Esophagus (tissue), 2 donors: ENCODE data around the gene DTNB. TPM values are rescaled to one million over a fixed set of nuclear protein-coding genes. Genes with fewer than 3 reads are reported as not detected.
"Not testable (repeated sequence)": the region's sequence is repeated elsewhere in the genome, so short reads cannot be mapped to it uniquely, and the experiment has no call there.

Experiments
- H3K27ac ChIP-seq, 2 donors: one replicate each; pipeline ENCODE4 v1.5.1; 2013; ENCODE audit warnings: low read depth in 2 of 2, mild to moderate bottlenecking in 2 of 2, inconsistent platforms in 1 of 2, low read length in 1 of 2, moderate library complexity in 1 of 2
- H3K27me3 ChIP-seq, 2 donors: one replicate each; pipeline ENCODE4 v1.6.1; 2013; ENCODE audit warnings: low read length in 2 of 2, control low read depth in 1 of 2, mild to moderate bottlenecking in 1 of 2; ENCODE audit not compliant: insufficient read depth in 2 of 2, control insufficient read depth in 1 of 2
- H3K36me3 ChIP-seq, 2 donors: one replicate each; pipeline ENCODE4 v1.6.1; 2013; ENCODE audit warnings: low read length in 1 of 2; ENCODE audit not compliant: control insufficient read depth in 2 of 2, insufficient read depth in 2 of 2
- H3K4me1 ChIP-seq, 2 donors: one replicate each; pipeline ENCODE4 v1.6.1; 2013; ENCODE audit warnings: low read length in 1 of 2; ENCODE audit not compliant: control insufficient read depth in 2 of 2, insufficient read depth in 2 of 2
- H3K4me3 ChIP-seq, 2 donors: one replicate each; pipeline ENCODE4 v1.5.1; 2013; ENCODE audit warnings: low read length in 2 of 2, mild to moderate bottlenecking in 2 of 2, low read depth in 1 of 2, moderate library complexity in 1 of 2
- H3K9me3 ChIP-seq, 2 donors: one replicate each; pipeline ENCODE4 v1.6.1; 2013; ENCODE audit warnings: mild to moderate bottlenecking in 2 of 2, low read depth in 1 of 2, low read length in 1 of 2, moderate library complexity in 1 of 2; ENCODE audit not compliant: control insufficient read depth in 2 of 2, insufficient read depth in 1 of 2
- WGBS, 2 donors: extraction: QIAGEN DNeasy Blood & Tissue Kit; methylation state at CpG; one replicate each; pipeline ENCODE4 v1.1.7; 2013; 5-methylcytosine and 5-hydroxymethylcytosine counted together
- polyA plus RNA-seq, 2 donors: library from polyadenylated mRNA; stranded (reverse); fragments of 200-250 nt; gene quantifications; one replicate each; pipeline ENCODE4 v1.2.3, GENCODE V29; 2013
- donor health status: healthy with polysubstance abuse.
- donor health status: Bipolar disorder and iron deficiency.

The DTNB gene
- polyA plus RNA-seq, 2 donors, result 7.9 to 13.9 TPM

GRCh38 chr2:25619185-25619584, 54.2 kb downstream of the DTNB start:
- WGBS, 2 donors, result 47 to 55% methylated on average over 4 of the region's 4 CpGs
- Histone ChIP-seq H3K4me3 (no peak overlapping the region), H3K27me3 (no peaks in the 10 kb centered on the region), H3K27ac (no peak overlapping the region), H3K36me3 (no peaks in the 10 kb centered on the region), H3K9me3 (no peaks in the 10 kb centered on the region), H3K4me1 (no peaks in the 10 kb centered on the region)

- Histone ChIP-seq H3K27me3 (no peaks in the 10 kb centered on the region), H3K9me3 (no peaks in the 10 kb centered on the region), H3K27ac (no peak overlapping the region), H3K4me3 (no peak overlapping the region), H3K4me1 (no peaks in the 10 kb centered on the region), H3K36me3 (no peaks in the 10 kb centered on the region)
- WGBS, 2 donors, result 27 to 32% methylated on average over 2 of the region's 2 CpGs
Measured at GRCh38 chr2:25618676-25619075, 54.7 kb downstream of the DTNB start.

GRCh38 chr2:25617948-25618646, 55.3 kb downstream of the DTNB start:
- no peaks in the 10 kb centered on the region for H3K36me3 ChIP-seq
- WGBS, 2 donors, result 40 to 44% methylated on average over 7 of the region's 7 CpGs
- H3K4me3 ChIP-seq, result no peak overlapping the region
- H3K4me1 ChIP-seq, result no peaks in the 10 kb centered on the region
- H3K9me3 ChIP-seq, result no peaks in the 10 kb centered on the region
- no peaks in the 10 kb centered on the region for H3K27me3 ChIP-seq
- H3K27ac ChIP-seq, result peak overlapping the region in 1 of 2 donors; percentile 27

GRCh38 chr2:25615920-25616319, 57.5 kb downstream of the DTNB start:
- H3K4me3 ChIP-seq, result no peak overlapping the region
- no peak overlapping the region for H3K27ac ChIP-seq
- no peaks in the 10 kb centered on the region for H3K27me3 ChIP-seq

GRCh38 chr2:25615386-25615785, 58.0 kb downstream of the DTNB start:
- no peaks in the 10 kb centered on the region for H3K9me3 ChIP-seq
- no peak overlapping the region for H3K27ac ChIP-seq
- WGBS, 2 donors, result 66 to 79% methylated on average over 5 of the region's 5 CpGs
- H3K36me3 ChIP-seq, result no peaks in the 10 kb centered on the region
- H3K4me1 ChIP-seq, result no peaks in the 10 kb centered on the region
- H3K27me3 ChIP-seq, result no peaks in the 10 kb centered on the region
- H3K4me3 ChIP-seq, result no peak overlapping the region

More at GRCh38 chr2:25615920-25616319, 57.5 kb downstream of the DTNB start:
- Histone ChIP-seq H3K9me3 (no peaks in the 10 kb centered on the region), H3K4me1 (no peaks in the 10 kb centered on the region), H3K36me3 (no peaks in the 10 kb centered on the region)

- H3K36me3 ChIP-seq, result no peaks in the 10 kb centered on the region
- no peak overlapping the region for H3K27ac ChIP-seq
- H3K4me1 ChIP-seq, result no peaks in the 10 kb centered on the region
- 89 to 93% methylated on average over 8 of the region's 8 CpGs for WGBS, 2 donors
- H3K27me3 ChIP-seq, result no peaks in the 10 kb centered on the region
- H3K9me3 ChIP-seq, result no peaks in the 10 kb centered on the region
- H3K4me3 ChIP-seq, result no peak overlapping the region
Measured at GRCh38 chr2:25614711-25615110, 58.7 kb downstream of the DTNB start.

- Histone ChIP-seq H3K9me3 (no peaks in the 10 kb centered on the region), H3K36me3 (no peaks in the 10 kb centered on the region), H3K4me3 (no peak overlapping the region), H3K27ac (no peak overlapping the region), H3K27me3 (no peaks in the 10 kb centered on the region), H3K4me1 (no peaks in the 10 kb centered on the region)
Measured at GRCh38 chr2:25608718-25609117, 64.7 kb downstream of the DTNB start.

- no peaks in the 10 kb centered on the region for H3K9me3 ChIP-seq
- H3K27me3 ChIP-seq, result no peaks in the 10 kb centered on the region
- no peaks in the 10 kb centered on the region for H3K4me1 ChIP-seq
- no peak overlapping the region for H3K4me3 ChIP-seq
- H3K27ac ChIP-seq, result no peak overlapping the region
- no peaks in the 10 kb centered on the region for H3K36me3 ChIP-seq
- WGBS, 2 donors, result 6 to 7% methylated on average over 1 of the region's 1 CpG
Measured at GRCh38 chr2:25606892-25607291, 66.5 kb downstream of the DTNB start.

GRCh38 chr2:25602333-25602723, 71.0 kb downstream of the DTNB start:
- Histone ChIP-seq H3K36me3 (no peaks in the 10 kb centered on the region), H3K27ac (no peak overlapping the region), H3K9me3 (no peaks in the 10 kb centered on the region), H3K27me3 (no peaks in the 10 kb centered on the region), H3K4me3 (no peak overlapping the region), H3K4me1 (no peaks in the 10 kb centered on the region)

GRCh38 chr2:25601711-25602332, 71.6 kb downstream of the DTNB start:
- not testable (repeated sequence) for H3K27me3 ChIP-seq, H3K4me3 ChIP-seq, H3K27ac ChIP-seq, H3K9me3 ChIP-seq, H3K36me3 ChIP-seq, H3K4me1 ChIP-seq
- WGBS, 2 donors, result 91 to 92% methylated on average over 9 of the region's 9 CpGs
